A673 (cell line): Measurements from ENCODE around the gene VDR. TPM values are rescaled to one million over a fixed set of nuclear protein-coding genes. Genes with fewer than 3 reads are reported as not detected.

Source experiments
- BruUV-seq: library from RNA; stranded (reverse); fragments of 400-500 nt; replicated peaks from 2 replicates; lab custom pipeline; 2021; lab: Mats Ljungman, UMichigan
- CTCF ChIA-PET: fragments of 300-600 bp; sonication (Branson Sonifier 250); formaldehyde crosslinking; loops from one replicate; lab custom pipeline; 2022; ENCODE audit warnings: antibody characterized with exemption; lab: Charles Lee
- POLR2A ChIA-PET: fragments of 300-600 bp; sonication (Branson Sonifier 250); formaldehyde crosslinking; loops from one replicate; lab custom pipeline; 2022; ENCODE audit warnings: antibody characterized with exemption; ENCODE audit not compliant: low non-redundant PET; lab: Charles Lee
- DNase-seq: peaks from one replicate; pipeline ENCODE4 v3.0.0-alpha.2; 2015; ENCODE audit warnings: low spot score
- H3K27ac ChIP-seq: fragments of 200-600 bp; sonication (generic); 2 replicates; pipeline ENCODE4 v1.5.1; 2016; ENCODE audit warnings: mixed run types, low read depth, mild to moderate bottlenecking, mixed read lengths, antibody characterized with exemption, low read length; ENCODE audit not compliant: poor library complexity, severe bottlenecking
- H3K27me3 ChIP-seq: fragments of 200-600 bp; sonication (generic); replicated peaks from 2 replicates; pipeline ENCODE4 v1.6.1; 2017; ENCODE audit warnings: mixed run types, low read depth, mild to moderate bottlenecking, mixed read lengths, antibody characterized with exemption, low read length; ENCODE audit not compliant: insufficient read depth, poor library complexity
- H3K36me3 ChIP-seq: fragments of 200-600 bp; sonication (generic); 2 replicates; pipeline ENCODE4 v1.6.1; 2016; ENCODE audit warnings: mixed run types, mild to moderate bottlenecking, mixed read lengths, antibody characterized with exemption, low read length; ENCODE audit not compliant: insufficient read depth, poor library complexity, severe bottlenecking
- H3K4me1 ChIP-seq: fragments of 200-600 bp; sonication (generic); 2 replicates; pipeline ENCODE4 v1.6.1; 2017; ENCODE audit warnings: mixed run types, mild to moderate bottlenecking, mixed read lengths, antibody characterized with exemption, low read length; ENCODE audit not compliant: insufficient read depth, poor library complexity, severe bottlenecking
- H3K4me3 ChIP-seq: fragments of 200-600 bp; sonication (generic); 2 replicates; pipeline ENCODE4 v1.5.1; 2016; ENCODE audit warnings: low read depth, mixed run types, mild to moderate bottlenecking, mixed read lengths, low read length; ENCODE audit not compliant: poor library complexity, severe bottlenecking
- H3K9me3 ChIP-seq: fragments of 200-600 bp; sonication (generic); 2 replicates; pipeline ENCODE4 v1.6.1; 2016; ENCODE audit warnings: mixed run types, low read depth, mild to moderate bottlenecking, mixed read lengths, antibody characterized with exemption, low read length; ENCODE audit not compliant: poor library complexity, severe bottlenecking
- EZH2 ChIP-seq: fragments of 200-600 bp; sonication (generic); IDR thresholded peaks from 2 replicates; pipeline ENCODE4 v1.6.1; 2017; ENCODE audit warnings: borderline replicate concordance, low read depth, mild to moderate bottlenecking, mixed read lengths, antibody characterized with exemption, low read length; ENCODE audit not compliant: poor library complexity, severe bottlenecking
- intact Hi-C: fragments of 100-400 bp; cut with micrococcal nuclease; formaldehyde crosslinking; loops from one replicate; pipeline ENCODE4 v1.10.0; 2022; ENCODE audit not compliant: unreplicated experiment
- total RNA-seq: library from RNA; stranded (reverse); gene quantifications from 2 replicates; pipeline ENCODE4 v1.2.3, GENCODE V29; 2021
- TF ChIP-seq, protein P1 (sequence below): fragments of 300-800, 200-600 bp; sonication (generic); conservative IDR thresholded peaks from 2 replicates; pipeline ENCODE4 v1.5.1; 2017; ENCODE audit warnings: low read depth, mild to moderate bottlenecking, antibody characterized with exemption, low read length, moderate library complexity, mixed read lengths

VDR gene
- total RNA-seq, 1 experiment from 2014 or later, result 0.43 TPM

DNA sequence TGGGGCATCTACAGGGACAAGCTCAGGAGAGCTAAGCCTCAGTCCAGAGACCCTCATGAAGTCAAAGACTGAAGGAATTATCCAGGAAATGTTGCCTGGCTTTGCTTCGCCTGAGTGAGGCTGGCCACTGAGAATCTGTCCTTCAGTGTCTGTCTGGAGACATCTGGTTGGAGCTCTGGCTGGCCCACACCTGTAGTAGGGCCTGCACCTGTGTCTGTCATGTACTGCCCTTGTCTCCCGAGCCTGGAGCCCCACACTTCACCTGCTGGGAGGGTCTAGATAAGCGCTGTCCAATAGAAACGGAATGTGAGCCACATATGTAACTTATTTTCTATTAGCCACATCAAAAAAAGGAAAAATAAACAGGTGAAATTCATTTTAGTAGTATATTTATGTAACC lies 75.2 kb downstream of the VDR start:
- DNase-seq, result no peak
- H3K4me3 ChIP-seq, result no peak overlapping the region
- intact Hi-C loops, result no loop called here
- CTCF ChIA-PET, result interaction anchor here (0.6 to 1.2 kb wide), 2 partner anchors 32 to 955 kb away, joined by 3 to 5 read pairs; no protein-coding TSS in a partner anchor
- no peaks in the 10 kb centered on the region for H3K27me3 ChIP-seq
- TF ChIP-seq, protein P1, sequence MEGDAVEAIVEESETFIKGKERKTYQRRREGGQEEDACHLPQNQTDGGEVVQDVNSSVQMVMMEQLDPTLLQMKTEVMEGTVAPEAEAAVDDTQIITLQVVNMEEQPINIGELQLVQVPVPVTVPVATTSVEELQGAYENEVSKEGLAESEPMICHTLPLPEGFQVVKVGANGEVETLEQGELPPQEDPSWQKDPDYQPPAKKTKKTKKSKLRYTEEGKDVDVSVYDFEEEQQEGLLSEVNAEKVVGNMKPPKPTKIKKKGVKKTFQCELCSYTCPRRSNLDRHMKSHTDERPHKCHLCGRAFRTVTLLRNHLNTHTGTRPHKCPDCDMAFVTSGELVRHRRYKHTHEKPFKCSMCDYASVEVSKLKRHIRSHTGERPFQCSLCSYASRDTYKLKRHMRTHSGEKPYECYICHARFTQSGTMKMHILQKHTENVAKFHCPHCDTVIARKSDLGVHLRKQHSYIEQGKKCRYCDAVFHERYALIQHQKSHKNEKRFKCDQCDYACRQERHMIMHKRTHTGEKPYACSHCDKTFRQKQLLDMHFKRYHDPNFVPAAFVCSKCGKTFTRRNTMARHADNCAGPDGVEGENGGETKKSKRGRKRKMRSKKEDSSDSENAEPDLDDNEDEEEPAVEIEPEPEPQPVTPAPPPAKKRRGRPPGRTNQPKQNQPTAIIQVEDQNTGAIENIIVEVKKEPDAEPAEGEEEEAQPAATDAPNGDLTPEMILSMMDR, result no peak
- TF ChIP-seq EZH2, result no peak
- POLR2A ChIA-PET, result no interaction called here
- BruUV-seq, result no TSS peak
- H3K9me3 ChIP-seq, result no peaks in the 10 kb centered on the region
- H3K27ac ChIP-seq, result peak overlapping the region; percentile 28
- no peaks in the 10 kb centered on the region for H3K36me3 ChIP-seq
- H3K4me1 ChIP-seq, result peaks cover 10% of the 10 kb centered on the region

DNA sequence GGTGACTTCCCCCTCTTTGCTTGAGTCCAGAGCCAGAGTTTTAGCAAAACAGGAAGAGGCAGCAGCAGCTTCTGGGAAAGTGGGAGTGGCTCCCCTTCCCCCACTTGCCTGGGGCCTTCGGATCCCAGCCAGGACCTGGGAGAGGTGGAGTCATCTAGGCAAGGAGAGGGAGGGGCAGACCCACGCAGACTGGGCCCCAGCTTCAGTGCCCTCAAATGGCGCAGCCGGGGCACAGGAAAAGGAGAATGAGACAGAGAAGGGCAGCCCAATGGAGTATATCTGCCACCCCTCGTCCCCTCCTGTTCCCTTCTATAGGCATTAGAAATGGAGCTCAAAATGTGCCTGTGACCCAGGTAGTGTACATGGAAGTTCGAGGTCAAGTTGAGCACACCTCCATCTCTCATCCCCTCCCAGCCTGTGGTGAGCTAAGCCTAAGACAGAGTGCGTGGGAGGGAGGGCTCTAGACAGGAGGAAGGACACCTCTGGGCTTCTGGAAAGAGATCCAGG lies 75.8 kb downstream of the VDR start:
- no peaks in the 10 kb centered on the region for H3K36me3 ChIP-seq
- POLR2A ChIA-PET, result no interaction called here
- TF ChIP-seq EZH2, result no peak
- TF ChIP-seq, protein P1, result no peak
- peak overlapping the region; percentile 28 for H3K27ac ChIP-seq
- peaks cover 10% of the 10 kb centered on the region for H3K4me1 ChIP-seq
- intact Hi-C loops, result no loop called here
- H3K9me3 ChIP-seq, result no peaks in the 10 kb centered on the region
- no TSS peak for BruUV-seq
- no peaks in the 10 kb centered on the region for H3K27me3 ChIP-seq
- H3K4me3 ChIP-seq, result no peak overlapping the region
- CTCF ChIA-PET, result interaction anchor here (0.6 to 1.3 kb wide), 3 partner anchors 10 to 956 kb away, joined by 3 to 5 read pairs (median 5); no protein-coding TSS in a partner anchor
- DNase-seq, result peak; percentile 51

DNA sequence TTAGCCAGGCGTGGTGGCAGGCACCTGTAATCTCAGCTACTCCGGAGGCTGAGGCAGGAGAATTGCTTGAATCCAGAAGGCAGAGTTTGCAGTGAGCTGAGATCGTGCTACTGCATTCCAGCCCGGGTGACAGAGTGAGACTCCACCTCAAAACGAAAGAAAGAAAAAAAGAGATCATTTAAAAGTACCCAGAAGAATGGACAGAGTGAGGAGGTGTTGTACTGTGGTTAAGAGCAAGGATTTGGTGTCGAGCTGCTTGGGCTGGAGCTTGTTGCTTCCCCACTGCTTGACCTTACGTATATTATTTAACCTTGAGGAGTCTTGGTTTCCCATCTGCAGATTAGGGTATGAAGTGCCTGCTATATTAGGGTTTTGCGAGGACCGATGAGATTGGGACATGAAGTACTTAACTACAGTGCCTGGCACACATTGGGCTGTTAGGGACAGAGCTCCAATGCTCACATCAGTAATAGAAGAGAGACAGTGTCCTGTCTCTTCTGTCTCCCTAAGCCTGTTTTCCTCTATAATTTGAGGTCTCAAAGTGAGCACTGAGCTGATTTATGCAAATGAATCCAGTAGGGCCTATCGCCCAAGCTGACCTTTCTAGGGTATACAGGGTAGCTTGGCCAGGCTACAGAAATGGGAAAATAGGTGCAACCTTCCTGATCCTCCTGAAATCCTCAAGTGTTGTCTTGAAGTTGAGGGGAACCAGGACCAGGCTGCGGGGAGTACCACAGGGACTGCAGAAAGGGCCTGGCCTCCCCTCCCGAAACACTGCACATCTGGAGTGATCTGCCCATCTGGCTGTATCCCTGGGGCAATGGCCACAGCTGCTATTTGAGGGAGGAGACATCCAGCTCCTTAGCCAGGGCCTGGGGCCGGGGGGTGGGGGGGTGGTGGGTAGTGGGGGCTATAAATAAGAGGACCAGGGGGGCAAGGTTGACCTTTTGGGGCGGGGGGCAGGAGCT lies 76.5 kb downstream of the VDR start:
- CTCF ChIA-PET, result interaction anchor here (1.2 to 1.3 kb wide), 2 partner anchors 10 to 31 kb away, joined by 5 read pairs; no protein-coding TSS in a partner anchor
- no peak for DNase-seq
- no TSS peak for BruUV-seq
- intact Hi-C loops, result no loop called here
- Histone ChIP-seq H3K4me1 (peaks cover 10% of the 10 kb centered on the region), H3K27me3 (no peaks in the 10 kb centered on the region), H3K27ac (no peak overlapping the region), H3K36me3 (no peaks in the 10 kb centered on the region), H3K4me3 (no peak overlapping the region), H3K9me3 (no peaks in the 10 kb centered on the region)
- TF ChIP-seq, protein P1, result no peak
- POLR2A ChIA-PET, result no interaction called here
